Endothelial cell of umbilical vein (primary cell): ENCODE data around the gene DNAH10. TPM values are rescaled to one million over a fixed set of nuclear protein-coding genes. Genes with fewer than 3 reads are reported as not detected.
A peak's percentile ranks its signal among the peaks of the same experiment; 100 is the strongest.

ENCODE experiments used
- BruUV-seq: library from RNA; stranded (reverse); fragments of 400-500 nt; replicated peaks from 2 replicates; lab custom pipeline; 2021; lab: Mats Ljungman, UMichigan
- CTCF ChIA-PET: fragments of 300-600, 350-600 bp; sonication (Branson Sonifier 250); formaldehyde crosslinking; loops from one replicate; lab custom pipeline; 2021; ENCODE audit warnings: antibody characterized with exemption, inconsistent platforms; lab: Charles Lee
- POLR2A ChIA-PET: fragments of 300-600, 350-600 bp; sonication (Branson Sonifier 250); formaldehyde crosslinking; loops from one replicate; lab custom pipeline; 2021; ENCODE audit warnings: antibody characterized with exemption, inconsistent platforms; lab: Charles Lee
- DNase-seq: peaks from one replicate; pipeline ENCODE4 v3.0.0-alpha.2; 2011; ENCODE audit warnings: low read depth, low spot score
- FAIRE-seq: peaks from 2 replicates; lab custom pipeline; 2011; peaks lifted over from hg19 to GRCh38; lab: Jason Lieb, UNC
- H2AFZ ChIP-seq: 2 replicates; pipeline ENCODE4 v1.6.0; 2012; ENCODE audit warnings: low read depth, low read length, control low read depth, inconsistent platforms
- H3K27ac ChIP-seq: 2 replicates; pipeline ENCODE4 v1.5.1; 2011; ENCODE audit warnings: low read depth, mild to moderate bottlenecking, control low read depth, low read length, moderate library complexity; ENCODE audit not compliant: insufficient read depth
- H3K27me3 ChIP-seq, 2 experiments: 2 replicates each; pipeline versions ENCODE4 v1.6.0 to v1.6.1; 2011; ENCODE audit warnings: low read length in 2 of 2, mixed read lengths in 1 of 2; ENCODE audit not compliant: control insufficient read depth in 2 of 2, insufficient read depth in 2 of 2
- H3K36me3 ChIP-seq, 2 experiments: 2 replicates in 1 of 2; 3 replicates in 1 of 2; pipeline ENCODE4 v1.5.1; 2011; ENCODE audit warnings: low read length in 2 of 2, mild to moderate bottlenecking in 1 of 2, moderate library complexity in 1 of 2; ENCODE audit not compliant: control insufficient read depth in 2 of 2, insufficient read depth in 2 of 2; ENCODE audit errors: extremely low read depth in 1 of 2
- H3K4me1 ChIP-seq: 3 replicates; pipeline ENCODE4 v1.5.1; 2011; ENCODE audit warnings: mild to moderate bottlenecking, low read length; ENCODE audit not compliant: control insufficient read depth, insufficient read depth; ENCODE audit errors: extremely low read depth
- H3K4me2 ChIP-seq: 2 replicates; pipeline ENCODE4 v1.6.1; 2011; ENCODE audit warnings: low read length, control low read depth, mixed read lengths; ENCODE audit not compliant: insufficient read depth
- H3K4me3 ChIP-seq, 3 experiments: fragments of 200-600 bp in 1 of 3; sonication (generic), shearing (Covaris generic) in 1 of 3; replicated peaks in 1 of 3; 2 replicates each; pipeline ENCODE4 v1.5.1; 2011 to 2016; ENCODE audit warnings: control low read depth in 3 of 3, low read length in 3 of 3, mild to moderate bottlenecking in 2 of 3, inconsistent platforms in 1 of 3, low read depth in 1 of 3, moderate library complexity in 1 of 3; ENCODE audit not compliant: insufficient read depth in 1 of 3
- H3K79me2 ChIP-seq: 2 replicates; pipeline ENCODE4 v1.6.0; 2012; ENCODE audit warnings: low read length, inconsistent platforms; ENCODE audit not compliant: control insufficient read depth, insufficient read depth
- H3K9ac ChIP-seq: replicated peaks from 2 replicates; pipeline ENCODE3; 2011; ENCODE audit warnings: low read length, control low read depth; ENCODE audit not compliant: insufficient read depth; ENCODE audit errors: extremely low read depth
- H3K9me1 ChIP-seq: replicated peaks from 3 replicates; pipeline ENCODE4 v1.6.0; 2011; ENCODE audit warnings: mild to moderate bottlenecking, low read length; ENCODE audit not compliant: control insufficient read depth, insufficient read depth; ENCODE audit errors: extremely low read depth
- H3K9me3 ChIP-seq: replicated peaks from 2 replicates; pipeline ENCODE4 v1.5.1; 2012; ENCODE audit warnings: low read length, inconsistent platforms; ENCODE audit not compliant: control insufficient read depth, insufficient read depth
- H4K20me1 ChIP-seq: replicated peaks from 2 replicates; pipeline ENCODE3; 2011; ENCODE audit warnings: mild to moderate bottlenecking, low read length; ENCODE audit not compliant: control insufficient read depth, insufficient read depth; ENCODE audit errors: extremely low read depth
- CTCF ChIP-seq, 2 donors: IDR thresholded peaks; 1 replicate in 1 of 2; 2 replicates in 1 of 2; pipeline ENCODE4 v1.5.1; 2011; ENCODE audit warnings: low read length in 2 of 2, mild to moderate bottlenecking in 2 of 2, moderate library complexity in 2 of 2, control low read depth in 1 of 2, inconsistent platforms in 1 of 2, low read depth in 1 of 2; ENCODE audit not compliant: insufficient read depth in 1 of 2; ENCODE audit errors: extremely low read depth in 1 of 2
- EZH2 ChIP-seq: IDR thresholded peaks from 2 replicates; pipeline ENCODE4 v1.6.1; 2012; ENCODE audit warnings: borderline replicate concordance, low read depth, mild to moderate bottlenecking, moderate library complexity, low read length, inconsistent platforms; ENCODE audit not compliant: severe bottlenecking
- FOS ChIP-seq: IDR thresholded peaks from 2 replicates; pipeline ENCODE4 v1.6.1; 2011; ENCODE audit warnings: mild to moderate bottlenecking, low read length, moderate library complexity, borderline replicate concordance; ENCODE audit not compliant: insufficient read depth
- GATA2 ChIP-seq: IDR thresholded peaks from 2 replicates; pipeline ENCODE4 v1.7.0; 2011; ENCODE audit warnings: low read depth, mild to moderate bottlenecking, moderate library complexity, mixed read lengths, low read length; ENCODE audit not compliant: insufficient read length, insufficient read depth
- JUN ChIP-seq: IDR thresholded peaks from 2 replicates; pipeline ENCODE4 v1.6.1; 2011; ENCODE audit warnings: borderline replicate concordance, low read depth; ENCODE audit not compliant: insufficient read length, insufficient read depth
- MAX ChIP-seq: IDR thresholded peaks from 2 replicates; pipeline ENCODE4 v1.6.1; 2011; ENCODE audit not compliant: insufficient read depth, insufficient read length
- MYC ChIP-seq: IDR thresholded peaks from one replicate; pipeline ENCODE4 v1.6.1; 2011; ENCODE audit warnings: mild to moderate bottlenecking, low read depth, low read length
- POLR2A ChIP-seq: IDR thresholded peaks from 2 replicates; pipeline ENCODE4 v1.6.1; 2012; ENCODE audit warnings: low read depth, mild to moderate bottlenecking, control low read depth, low read length
- POLR2AphosphoS5 ChIP-seq: IDR thresholded peaks from 2 replicates; pipeline ENCODE4 v1.6.1; 2012; ENCODE audit warnings: low read depth, mild to moderate bottlenecking, control low read depth, low read length, moderate library complexity; ENCODE audit not compliant: insufficient read depth
- dilution Hi-C: fragments of 300-500 bp; cut with MboI; formaldehyde crosslinking; loops from one replicate; pipeline ENCODE4 v1.15.0; 2019; ENCODE audit warnings: low sequenced_read_pairs; ENCODE audit not compliant: extremely low pct_ligation_motif_present
- intact Hi-C: fragments of 100-400 bp; cut with micrococcal nuclease; formaldehyde crosslinking; loops from one replicate; pipeline ENCODE4 v1.10.0; 2022
- polyA plus RNA-seq, 4 experiments: library from polyadenylated mRNA; depleted of rRNA in 3 of 4; stranded (reverse) in 3 of 4; unstranded in 1 of 4; fragments of >200 nt; gene quantifications; 2 replicates each; pipeline versions ENCODE4 v1.2.1 to v1.2.3, GENCODE V29; 2011 to 2012; ENCODE audit warnings: missing spikeins in 1 of 4
- total RNA-seq: library from RNA; stranded (reverse); gene quantifications from 2 replicates; pipeline ENCODE4 v1.2.3, GENCODE V29; 2021

Gene DNAH10
- total and polyA plus RNA-seq, 2 donors (not counting 3 experiments of a cell fraction or from before 2014, with no cell fraction given): 0.04 to 0.31 TPM

GRCh38 chr12:123973552-123974341, 211.6 kb downstream of the DNAH10 start:
- H3K9ac ChIP-seq: peak overlapping the region; percentile 68
- peaks cover 4% of the 10 kb centered on the region for H3K4me1 ChIP-seq
- no peak for TF ChIP-seq GATA2
- TF ChIP-seq MAX: no peak
- TF ChIP-seq EZH2: no peak
- no peak for TF ChIP-seq JUN
- no peak for TF ChIP-seq POLR2A
- no peak for TF ChIP-seq MYC
- no peak for TF ChIP-seq POLR2AphosphoS5
- no peak for TF ChIP-seq FOS
- no peak for TF ChIP-seq CTCF (IDR thresholded peaks at IDR 0.05; ENCODE audit: extremely low read depth in 1 of 2, insufficient read depth in 1 of 2, low read depth in 1 of 2, low read length in 2 of 2)
- DNase-seq (peak; percentile 44), FAIRE-seq (no peak)
- peaks cover 0 to 3% of the 10 kb centered on the region in 2 experiments for H3K36me3 ChIP-seq
- peaks cover 5% of the 10 kb centered on the region for H3K79me2 ChIP-seq
- H3K4me3 ChIP-seq: peak overlapping the region; percentile 75 to 85 (median 75)
- no TSS peak for BruUV-seq
- H3K27ac ChIP-seq: peak overlapping the region; percentile 32
- POLR2A ChIA-PET: no interaction called here
- peak overlapping the region; percentile 84 for H2AFZ ChIP-seq
- dilution Hi-C loops (no loop called here), intact Hi-C loops (loop anchor here (5.0 kb wide), 1 partner anchor 341 kb away; the partner anchor contains the start of genes EIF2B1 and GTF2H3)
- CTCF ChIA-PET: interaction anchor here (0.6 to 1.1 kb wide), 3 partner anchors 9 to 68 kb away, joined by 4 to 8 read pairs (median 5); no protein-coding TSS in a partner anchor
- no peaks in the 10 kb centered on the region for H3K9me1 ChIP-seq
- peak overlapping the region; percentile 91 for H3K4me2 ChIP-seq
- H3K9me3 ChIP-seq: no peaks in the 10 kb centered on the region
- H3K27me3 ChIP-seq: no peaks in the 10 kb centered on the region
- no peaks in the 10 kb centered on the region for H4K20me1 ChIP-seq
